Activated naive CD4-positive, alpha-beta T cell treated with anti-CD3 and anti-CD28 coated beads, Interleukin-2, amount 10 ng/mL, durations not matched to agents 7 days and 5 days (primary cell): Measurements from ENCODE around the gene DCANP1.

ENCODE experiments used
- CTCF ChIA-PET: fragments of 350-600 bp; sonication (Branson Sonifier 250); formaldehyde crosslinking; loops from one replicate; lab custom pipeline; 2021; ENCODE audit warnings: antibody characterized with exemption; lab: Charles Lee
- DNase-seq: peaks from one replicate; pipeline ENCODE4 v3.0.0-alpha.2; 2020
- H3K27ac Mint-ChIP-seq: one replicate; pipeline ENCODE4 v1.8.0; 2021; ENCODE audit warnings: mild to moderate bottlenecking, moderate library complexity, mixed read lengths
- H3K27me3 Mint-ChIP-seq: one replicate; pipeline ENCODE4 v1.8.0; 2021; ENCODE audit warnings: mild to moderate bottlenecking, mixed read lengths
- H3K36me3 Mint-ChIP-seq: one replicate; pipeline ENCODE4 v1.8.0; 2021; ENCODE audit warnings: mixed read lengths
- H3K4me1 Mint-ChIP-seq: one replicate; pipeline ENCODE4 v1.8.0; 2021; ENCODE audit warnings: mixed read lengths
- H3K4me3 Mint-ChIP-seq: one replicate; pipeline ENCODE4 v1.8.0; 2021; ENCODE audit warnings: mild to moderate bottlenecking, moderate library complexity, mixed read lengths
- H3K9me3 Mint-ChIP-seq: one replicate; pipeline ENCODE4 v1.8.0; 2021; ENCODE audit warnings: mixed read lengths

DCANP1 gene

DNA sequence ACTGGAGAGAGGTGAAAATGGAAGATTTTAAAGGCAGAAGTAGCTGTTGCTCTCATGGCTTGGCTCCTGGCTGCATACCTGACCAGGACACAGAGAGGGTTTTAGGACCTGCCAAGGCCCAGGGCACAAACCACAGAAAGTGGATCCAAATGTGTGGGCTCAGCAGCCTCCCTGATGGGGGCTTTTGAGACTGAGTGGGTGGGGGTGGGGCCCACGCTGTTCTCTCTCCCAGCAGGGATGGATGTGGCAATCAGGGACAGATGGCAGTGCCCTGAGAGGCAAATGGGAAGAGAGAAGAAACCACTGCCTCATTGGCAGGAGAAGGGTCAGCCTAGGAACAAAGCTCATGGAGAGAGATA, 39.9 kb upstream of the DCANP1 start:
- H3K27me3 Mint-ChIP-seq = peaks cover 73% of the 10 kb centered on the region
- peaks cover 2% of the 10 kb centered on the region for H3K36me3 Mint-ChIP-seq
- CTCF ChIA-PET = interaction anchor here (0.8 to 1.8 kb wide), 3 partner anchors 24 to 79 kb away, joined by 3 to 6 read pairs (median 3); no protein-coding TSS in a partner anchor
- no peak overlapping the region for H3K4me3 Mint-ChIP-seq
- H3K27ac Mint-ChIP-seq = no peak overlapping the region
- peak; percentile 10 for DNase-seq
- H3K9me3 Mint-ChIP-seq = no peaks in the 10 kb centered on the region
- peaks cover 5% of the 10 kb centered on the region for H3K4me1 Mint-ChIP-seq

DNA sequence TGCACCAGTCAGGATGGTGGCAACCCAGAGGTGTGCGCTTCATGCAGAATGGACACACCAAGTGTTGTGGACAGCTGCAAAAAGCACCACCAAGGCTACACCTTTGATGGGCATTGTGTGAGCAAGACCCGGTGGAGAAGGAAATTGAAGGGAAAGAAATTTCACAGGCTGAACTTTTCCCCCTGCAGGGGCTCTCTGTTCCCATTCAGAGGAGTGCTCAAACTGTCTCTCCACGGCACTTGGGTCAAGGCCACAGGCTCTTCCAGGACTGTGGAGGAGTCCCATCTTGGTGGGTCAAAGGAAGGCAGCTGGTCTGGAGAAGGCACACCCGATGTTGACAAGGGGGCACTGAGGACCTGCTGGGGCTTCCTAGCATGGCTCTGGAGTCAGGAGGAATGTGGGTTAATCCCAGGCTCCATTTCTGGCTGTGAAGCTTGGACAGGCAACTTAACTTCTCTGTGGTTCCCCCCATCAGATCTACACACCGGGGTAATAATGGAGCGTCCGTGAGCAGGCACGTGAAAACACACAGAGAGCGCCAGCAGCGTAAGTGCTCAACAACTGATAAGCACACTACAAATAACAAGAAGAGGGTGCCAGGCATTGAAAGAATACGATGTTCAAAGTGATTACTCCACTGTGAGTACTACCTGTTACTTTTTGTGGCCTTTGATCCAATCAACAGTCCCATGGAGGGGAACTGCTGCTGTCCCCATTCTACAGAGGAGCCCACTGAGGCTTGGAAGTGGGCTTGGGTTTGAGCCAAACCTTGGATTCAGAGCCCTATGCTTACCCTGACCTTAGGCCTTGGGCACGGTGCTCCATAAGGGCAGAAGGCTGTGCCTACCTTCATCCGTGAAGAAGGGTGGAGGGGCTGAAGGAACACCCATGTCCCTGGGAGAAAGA, 39.2 kb upstream of the DCANP1 start:
- peaks cover 67% of the 10 kb centered on the region for H3K27me3 Mint-ChIP-seq
- CTCF ChIA-PET = interaction anchor here (0.8 kb wide), 1 partner anchor 80 kb away, joined by 3 read pairs; no protein-coding TSS in a partner anchor
- H3K4me3 Mint-ChIP-seq = no peak overlapping the region
- H3K4me1 Mint-ChIP-seq = peaks cover 5% of the 10 kb centered on the region
- H3K27ac Mint-ChIP-seq = no peak overlapping the region
- no peaks in the 10 kb centered on the region for H3K9me3 Mint-ChIP-seq
- peaks cover 2% of the 10 kb centered on the region for H3K36me3 Mint-ChIP-seq
- DNase-seq = peak; percentile 13

DNA sequence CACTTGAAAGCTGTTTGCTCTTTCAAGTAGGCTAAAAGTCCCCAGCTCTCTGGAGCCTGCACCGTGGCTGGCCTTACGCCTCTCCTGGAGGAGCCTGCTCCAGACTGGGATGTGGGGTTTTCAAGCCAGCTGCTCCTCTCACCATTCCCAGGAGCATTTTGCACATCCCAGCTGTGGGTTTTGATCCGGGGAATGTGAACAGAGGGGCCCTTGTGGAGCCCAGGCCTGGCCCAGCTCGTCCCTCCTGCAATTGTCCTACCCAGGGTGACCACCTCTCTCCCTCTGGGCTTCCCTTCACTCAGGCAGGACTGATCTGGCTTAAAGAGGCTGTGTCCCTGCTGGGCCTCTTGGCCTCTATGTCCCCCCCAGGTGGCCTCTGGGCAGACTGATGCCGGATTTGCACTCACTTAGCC, 37.5 kb upstream of the DCANP1 start:
- Mint-ChIP-seq H3K36me3 (no peaks in the 10 kb centered on the region), H3K27me3 (peaks cover 50% of the 10 kb centered on the region), H3K4me3 (no peak overlapping the region), H3K9me3 (no peaks in the 10 kb centered on the region), H3K4me1 (peaks cover 2% of the 10 kb centered on the region), H3K27ac (no peak overlapping the region)
- CTCF ChIA-PET = no interaction called here
- peak; percentile 14 for DNase-seq

DNA sequence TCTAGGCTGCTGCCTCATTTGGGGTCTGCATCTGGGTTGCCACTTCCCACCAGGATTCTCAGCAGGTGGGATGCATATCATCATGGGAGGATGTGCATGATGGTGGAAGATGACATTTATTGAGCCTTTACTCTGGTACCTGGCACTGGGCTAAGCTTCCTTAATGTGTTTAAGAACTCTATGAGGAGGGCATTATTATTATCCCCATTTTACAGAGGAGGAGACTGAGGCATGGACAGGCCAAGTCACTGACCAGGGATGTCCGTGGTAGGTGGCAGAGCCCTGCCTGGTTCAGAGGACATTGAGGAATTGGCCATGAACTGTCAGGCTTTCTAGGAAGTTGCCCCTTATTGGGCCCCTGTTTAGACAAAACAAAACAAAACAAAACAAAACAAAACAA, 36.1 kb upstream of the DCANP1 start:
- CTCF ChIA-PET = no interaction called here
- H3K4me3 Mint-ChIP-seq = no peak overlapping the region
- H3K4me1 Mint-ChIP-seq = no peaks in the 10 kb centered on the region
- H3K9me3 Mint-ChIP-seq = no peaks in the 10 kb centered on the region
- DNase-seq = peak; percentile 2
- no peak overlapping the region for H3K27ac Mint-ChIP-seq
- H3K27me3 Mint-ChIP-seq = peaks cover 35% of the 10 kb centered on the region
- no peaks in the 10 kb centered on the region for H3K36me3 Mint-ChIP-seq

DNA sequence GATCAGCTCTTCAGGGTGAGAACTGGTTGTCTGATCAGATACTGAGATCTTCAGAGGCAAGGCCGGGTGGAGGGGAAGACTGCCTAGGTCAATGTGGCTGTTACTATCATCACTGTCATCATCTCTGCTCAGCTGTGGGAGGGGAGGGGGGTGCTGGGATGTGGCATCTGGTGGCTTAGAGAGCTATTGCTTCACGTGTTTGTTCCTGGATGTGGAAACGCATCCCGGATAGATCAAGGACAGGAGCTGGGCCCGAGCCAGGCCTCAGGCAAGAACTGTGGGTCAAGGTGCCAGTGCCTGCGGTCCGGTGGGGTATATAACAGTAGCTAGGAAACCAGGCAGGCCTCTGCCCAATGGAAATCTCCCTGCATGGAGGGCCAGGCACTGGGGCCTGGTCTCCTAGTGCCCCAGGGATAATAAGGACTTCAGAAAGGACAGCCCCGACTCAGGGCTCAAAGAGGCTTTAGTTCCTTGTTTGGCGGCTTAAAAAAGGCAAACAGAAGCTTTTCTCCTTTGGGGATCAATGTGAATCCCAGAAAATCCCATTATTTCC, 35.3 kb upstream of the DCANP1 start:
- H3K36me3 Mint-ChIP-seq = no peaks in the 10 kb centered on the region
- CTCF ChIA-PET = no interaction called here
- no peak overlapping the region for H3K27ac Mint-ChIP-seq
- no peak overlapping the region for H3K4me3 Mint-ChIP-seq
- H3K9me3 Mint-ChIP-seq = no peaks in the 10 kb centered on the region
- DNase-seq = no peak
- H3K4me1 Mint-ChIP-seq = no peaks in the 10 kb centered on the region
- H3K27me3 Mint-ChIP-seq = peaks cover 35% of the 10 kb centered on the region

DNA sequence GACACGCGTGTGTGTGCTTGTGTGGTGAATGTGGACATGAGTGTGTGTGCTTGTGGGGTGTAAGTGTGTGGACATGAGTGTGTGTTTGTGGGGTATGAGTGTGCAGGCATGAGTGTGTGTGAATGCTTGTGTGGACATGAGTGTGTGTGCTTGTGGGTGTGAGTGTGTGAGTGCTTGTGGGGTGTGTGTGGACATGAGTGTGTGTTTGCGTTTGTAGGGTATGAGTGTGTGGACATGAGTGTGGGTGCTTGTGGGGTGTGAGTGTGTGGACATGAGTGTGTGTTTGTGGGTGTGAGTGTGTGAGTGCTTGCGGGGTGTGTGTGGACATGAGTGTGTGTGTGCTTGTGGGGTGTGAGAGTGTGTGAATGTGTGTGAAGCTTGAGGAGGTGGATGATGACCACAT, 34.8 kb upstream of the DCANP1 start:
- Mint-ChIP-seq H3K27me3 (peaks cover 30% of the 10 kb centered on the region), H3K36me3 (no peaks in the 10 kb centered on the region), H3K4me1 (no peaks in the 10 kb centered on the region), H3K27ac (no peak overlapping the region), H3K4me3 (no peak overlapping the region), H3K9me3 (no peaks in the 10 kb centered on the region)
- DNase-seq = no peak
- CTCF ChIA-PET = no interaction called here

DNA sequence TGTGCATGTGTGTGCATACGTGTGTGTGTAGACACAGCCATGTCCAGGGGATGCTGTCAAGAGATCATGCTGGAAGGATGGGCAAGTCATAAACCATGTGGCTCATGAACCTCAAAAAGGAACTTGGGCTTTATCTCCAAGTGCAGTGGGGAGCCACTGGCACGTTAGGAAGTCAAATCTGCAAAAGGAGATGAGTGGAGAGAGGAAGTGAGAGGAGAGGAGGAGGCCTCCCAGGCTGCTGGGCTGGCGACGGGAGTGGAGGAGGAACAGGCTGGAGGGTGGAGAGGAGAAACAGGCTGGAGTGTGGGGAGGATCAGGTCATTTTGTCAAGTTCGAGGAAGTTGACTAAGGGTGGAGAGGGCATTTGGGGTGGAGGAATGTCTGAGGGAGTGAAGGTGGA, 34.2 kb upstream of the DCANP1 start:
- DNase-seq = no peak
- Mint-ChIP-seq H3K4me1 (no peaks in the 10 kb centered on the region), H3K36me3 (no peaks in the 10 kb centered on the region), H3K4me3 (no peak overlapping the region), H3K27ac (no peak overlapping the region), H3K9me3 (no peaks in the 10 kb centered on the region), H3K27me3 (peaks cover 26% of the 10 kb centered on the region)
- CTCF ChIA-PET = no interaction called here

DNA sequence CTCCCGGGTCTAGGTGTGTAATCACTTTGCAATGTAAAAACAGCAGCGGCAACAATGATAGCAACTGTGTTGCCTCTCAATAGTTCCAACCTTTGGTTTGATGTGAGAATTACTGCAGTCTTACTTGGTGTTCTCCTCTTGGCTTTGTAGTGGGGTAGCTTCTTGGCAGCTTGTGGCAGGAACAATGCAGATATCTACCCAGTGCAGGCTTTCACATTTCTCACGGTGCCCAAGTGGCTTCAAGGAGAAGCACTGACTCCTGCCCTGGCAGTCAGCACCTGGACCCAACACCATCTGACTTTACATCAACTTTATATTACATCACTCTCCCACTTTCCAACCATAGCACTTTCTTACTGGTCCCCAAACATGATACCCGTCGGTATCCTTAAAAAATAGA, 33.4 kb upstream of the DCANP1 start:
- H3K27me3 Mint-ChIP-seq = peaks cover 22% of the 10 kb centered on the region
- H3K36me3 Mint-ChIP-seq = no peaks in the 10 kb centered on the region
- no peaks in the 10 kb centered on the region for H3K9me3 Mint-ChIP-seq
- no peak overlapping the region for H3K4me3 Mint-ChIP-seq
- no peak overlapping the region for H3K27ac Mint-ChIP-seq
- CTCF ChIA-PET = interaction anchor here (0.9 to 3.0 kb wide), 6 partner anchors 14 to 85 kb away, joined by 3 to 9 read pairs (median 4); no protein-coding TSS in a partner anchor
- no peaks in the 10 kb centered on the region for H3K4me1 Mint-ChIP-seq
- DNase-seq = no peak

DNA sequence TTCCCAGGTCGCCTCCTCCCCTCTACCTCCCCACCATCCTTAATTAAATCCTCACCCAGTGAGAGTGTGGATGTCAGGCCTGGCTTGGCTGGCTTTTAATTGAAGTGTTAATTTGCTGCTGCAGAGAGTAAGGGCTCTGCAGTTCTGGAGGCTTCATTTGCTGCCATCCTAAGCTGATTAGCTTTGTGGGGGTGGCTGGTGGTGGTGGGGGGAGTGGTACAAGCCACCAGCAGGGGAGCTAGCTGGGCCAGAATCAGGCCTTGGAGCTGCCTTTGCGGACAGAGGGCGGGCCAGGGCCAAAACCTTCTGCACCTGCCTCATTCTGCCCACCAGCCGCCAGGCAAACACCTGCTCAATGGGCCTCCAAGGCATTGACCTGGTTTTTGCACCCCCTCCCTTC, 31.8 kb upstream of the DCANP1 start:
- Mint-ChIP-seq H3K4me1 (no peaks in the 10 kb centered on the region), H3K36me3 (no peaks in the 10 kb centered on the region), H3K9me3 (no peaks in the 10 kb centered on the region), H3K27me3 (peaks cover 17% of the 10 kb centered on the region), H3K4me3 (no peak overlapping the region), H3K27ac (no peak overlapping the region)
- no peak for DNase-seq
- CTCF ChIA-PET = interaction anchor here (0.7 to 3.0 kb wide), 4 partner anchors 17 to 73 kb away, joined by 3 to 9 read pairs (median 4); no protein-coding TSS in a partner anchor

DNA sequence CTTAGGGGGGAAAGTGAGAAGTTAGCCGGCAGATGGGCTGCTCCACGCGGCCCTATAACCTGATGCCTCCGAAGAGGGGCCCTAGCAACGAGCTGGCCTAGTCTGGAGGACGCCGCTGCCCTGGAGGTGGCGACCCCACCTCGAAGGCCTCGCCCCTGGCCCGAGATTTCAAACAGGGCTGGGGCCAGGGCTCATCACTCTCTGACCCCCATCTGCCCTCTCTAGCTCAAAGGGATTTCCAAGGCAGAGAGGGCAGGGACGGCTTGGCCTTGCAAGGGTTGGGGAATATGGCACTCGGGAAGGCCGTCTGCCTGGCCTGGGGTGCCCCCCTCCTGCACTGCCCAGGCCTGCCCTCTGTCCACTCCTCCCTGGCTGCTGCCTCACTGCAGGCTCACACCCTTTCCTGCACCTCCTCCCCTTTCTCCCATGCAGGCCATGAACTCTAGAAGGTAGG, 30.5 kb upstream of the DCANP1 start:
- H3K4me1 Mint-ChIP-seq = no peaks in the 10 kb centered on the region
- H3K36me3 Mint-ChIP-seq = no peaks in the 10 kb centered on the region
- CTCF ChIA-PET = interaction anchor here (3.0 kb wide), 1 partner anchor 15 kb away, joined by 9 read pairs; no protein-coding TSS in a partner anchor
- no peak overlapping the region for H3K4me3 Mint-ChIP-seq
- H3K27ac Mint-ChIP-seq = no peak overlapping the region
- H3K27me3 Mint-ChIP-seq = peaks cover 24% of the 10 kb centered on the region
- no peaks in the 10 kb centered on the region for H3K9me3 Mint-ChIP-seq
- no peak for DNase-seq

DNA sequence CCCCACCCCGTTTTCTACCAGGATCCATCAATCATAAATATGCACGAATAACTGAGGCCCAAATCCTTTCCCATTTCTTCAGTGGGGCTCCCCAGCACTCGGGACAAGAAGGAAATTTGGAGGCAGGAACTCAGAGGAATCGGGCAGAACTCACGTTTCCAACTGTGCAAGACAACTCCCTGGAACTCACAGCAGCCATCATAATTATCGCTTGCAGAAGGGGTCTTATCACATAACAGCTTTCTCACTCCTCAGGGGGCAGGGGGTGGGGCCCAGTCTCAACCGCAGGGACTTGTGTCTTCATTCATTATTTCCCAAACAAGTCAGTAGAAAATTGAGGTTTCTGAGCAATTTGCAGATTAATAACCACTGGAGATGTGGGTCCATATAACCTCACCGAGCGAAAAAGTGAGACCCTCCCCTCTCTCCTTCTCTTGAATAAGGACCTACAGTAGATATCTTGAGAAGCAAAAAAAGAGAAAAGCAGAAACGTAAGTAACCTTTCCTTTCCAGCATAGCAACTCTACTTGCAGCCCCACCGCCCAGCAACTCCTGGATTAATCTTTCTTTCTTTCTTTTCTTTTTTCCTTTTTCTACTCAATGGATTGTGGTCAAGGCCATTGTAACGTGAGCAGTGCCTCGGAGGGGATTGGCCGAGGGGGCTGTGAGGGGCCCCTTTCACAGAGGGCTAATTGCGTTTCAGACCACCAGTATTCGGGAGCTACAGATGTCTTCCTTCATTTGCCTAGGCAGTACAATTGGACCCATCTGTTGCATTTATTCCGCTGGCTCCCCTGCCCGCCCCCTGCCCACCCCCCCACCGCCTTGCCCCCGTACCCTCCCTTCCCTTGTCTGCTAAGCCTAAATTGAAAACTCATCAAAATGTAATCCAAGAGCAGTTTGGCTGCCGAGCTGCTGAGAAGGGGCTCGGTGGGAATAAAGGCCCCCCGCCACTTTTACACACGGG, 29.8 kb upstream of the DCANP1 start:
- no peak for DNase-seq
- H3K9me3 Mint-ChIP-seq = no peaks in the 10 kb centered on the region
- CTCF ChIA-PET = no interaction called here

DNA sequence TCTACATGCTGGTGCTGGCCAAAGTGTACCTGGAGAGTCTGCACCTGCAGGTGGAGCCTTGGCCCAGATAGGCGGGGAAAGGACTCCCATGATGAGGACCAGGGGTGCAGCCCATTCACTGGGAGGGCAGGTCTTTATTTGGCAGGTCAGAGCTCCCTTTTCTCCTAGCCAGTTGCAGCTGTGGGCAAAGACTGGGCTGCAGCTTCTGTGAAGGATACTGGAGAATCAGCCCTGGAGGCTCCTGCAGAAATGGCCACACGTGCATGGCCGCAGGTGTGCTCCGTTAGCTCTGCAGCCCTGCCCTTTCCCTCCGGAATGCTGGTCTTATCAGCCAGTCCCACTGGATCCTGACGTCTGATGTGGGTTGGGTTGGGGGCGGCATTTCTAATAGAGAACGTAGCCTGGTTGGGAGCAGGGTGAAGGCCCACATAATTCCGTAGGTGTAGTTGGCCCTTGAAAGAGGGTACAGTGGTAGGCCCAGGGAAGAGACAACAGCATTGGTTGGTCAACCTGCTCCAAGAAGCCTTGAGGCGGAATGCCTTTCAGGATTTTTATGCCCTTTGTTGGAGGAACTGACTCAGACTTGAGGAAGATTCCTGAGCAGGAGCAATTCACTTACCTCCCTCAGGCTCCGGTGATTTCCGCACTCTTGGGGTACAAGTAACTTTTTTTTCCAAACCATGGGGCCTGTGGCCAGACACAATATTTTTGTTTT, 27.0 kb upstream of the DCANP1 start:
- Mint-ChIP-seq H3K9me3 (no peaks in the 10 kb centered on the region), H3K27me3 (peaks cover 41% of the 10 kb centered on the region), H3K4me1 (no peaks in the 10 kb centered on the region), H3K36me3 (no peaks in the 10 kb centered on the region), H3K27ac (no peak overlapping the region), H3K4me3 (no peak overlapping the region)
- CTCF ChIA-PET = interaction anchor here (0.5 to 1.4 kb wide), 6 partner anchors 9 to 92 kb away, joined by 3 to 5 read pairs (median 4); no protein-coding TSS in a partner anchor
- DNase-seq = peak; percentile 4

More for the DNA sequence above, 29.8 kb upstream of the DCANP1 start:
- no peaks in the 10 kb centered on the region for H3K4me1 Mint-ChIP-seq
- peaks cover 29% of the 10 kb centered on the region for H3K27me3 Mint-ChIP-seq
- no peak overlapping the region for H3K4me3 Mint-ChIP-seq
- H3K36me3 Mint-ChIP-seq = no peaks in the 10 kb centered on the region
- no peak overlapping the region for H3K27ac Mint-ChIP-seq

DNA sequence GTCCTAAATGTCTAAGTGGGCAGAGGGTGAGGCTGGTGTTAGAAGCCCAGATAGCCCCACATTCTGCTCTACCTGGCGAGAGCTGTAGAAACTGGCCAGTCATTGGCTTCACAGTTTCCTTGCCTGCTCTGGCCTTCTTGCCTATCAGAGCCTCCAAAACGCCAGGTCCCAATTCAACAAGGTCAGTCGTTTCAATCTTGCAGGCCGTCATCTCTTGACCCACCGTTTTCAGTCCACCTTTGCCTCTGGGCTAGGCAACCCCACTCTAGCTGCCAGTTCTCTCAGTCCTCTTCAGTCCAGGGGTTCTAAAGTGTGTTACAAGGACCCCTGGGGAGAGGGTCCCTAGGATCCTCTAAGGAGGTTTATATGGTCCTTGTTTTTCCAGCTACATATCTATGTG, 25.0 kb upstream of the DCANP1 start:
- Mint-ChIP-seq H3K36me3 (no peaks in the 10 kb centered on the region), H3K27ac (no peak overlapping the region), H3K4me1 (no peaks in the 10 kb centered on the region), H3K9me3 (no peaks in the 10 kb centered on the region), H3K4me3 (no peak overlapping the region), H3K27me3 (peaks cover 52% of the 10 kb centered on the region)
- no peak for DNase-seq
- CTCF ChIA-PET = interaction anchor here (0.7 to 1.4 kb wide), 4 partner anchors 10 to 95 kb away, joined by 3 to 5 read pairs (median 4); no protein-coding TSS in a partner anchor
